Putamen (tissue), 1 donor: ENCODE data around the gene CFAP210.
"Not testable (repeated sequence)": the region's sequence is repeated elsewhere in the genome, so short reads cannot be mapped to it uniquely, and the experiment has no call there.

Experiments
- DNase-seq: peaks from one replicate; pipeline ENCODE4 v3.0.0-alpha.2; 2016; ENCODE audit warnings: low spot score

The CFAP210 gene

GRCh38 chr2:169620509-169620908 is 73.7 kb downstream of the CFAP210 start:
- no peak for DNase-seq

GRCh38 chr2:169619946-169620345 is 74.3 kb downstream of the CFAP210 start:
- DNase-seq = no peak

GRCh38 chr2:169615982-169616381 is 78.2 kb downstream of the CFAP210 start:
- not testable (repeated sequence) for DNase-seq

GRCh38 chr2:169613876-169614275 is 80.3 kb downstream of the CFAP210 start:
- DNase-seq = no peak

- DNase-seq = no peak
Measured at GRCh38 chr2:169609264-169609663, 84.9 kb downstream of the CFAP210 start.

GRCh38 chr2:169599568-169599967 is 94.6 kb downstream of the CFAP210 start:
- DNase-seq = no peak

GRCh38 chr2:169598982-169599381 is 95.2 kb downstream of the CFAP210 start:
- DNase-seq = no peak

GRCh38 chr2:169596546-169596945 is 97.7 kb downstream of the CFAP210 start:
- not testable (repeated sequence) for DNase-seq
